GM19468 (cell line): Measurements from ENCODE around the gene FHL3.
A peak's percentile ranks its signal among the peaks of the same experiment; 100 is the strongest.

Source experiments
- ATAC-seq: cut with Tn5 transposase; IDR thresholded peaks from one replicate; pipeline ENCODE4 v1.9.1; 2021; ENCODE audit warnings: mild to moderate bottlenecking, moderate library complexity, moderate number of reproducible peaks; ENCODE audit not compliant: unreplicated experiment; ENCODE audit errors: extremely low read depth

Gene FHL3

GRCh38 chr1:38014724-38015424 is 9.6 kb upstream of the FHL3 start:
- ATAC-seq = no peak

GRCh38 chr1:38014171-38014570 is 8.9 kb upstream of the FHL3 start:
- no peak for ATAC-seq

GRCh38 chr1:38013227-38013622 is 7.9 kb upstream of the FHL3 start:
- ATAC-seq = no peak

- peak; percentile 91 for ATAC-seq
These were observed 7.3 kb upstream of the FHL3 start, which contains the start of gene UTP11 for GRCh38 chr1:38012363-38013226. TSS of gene UTP11 (plus strand) at chr1:38012734. CDS start at chr1:38012803, 69 bp downstream.

GRCh38 chr1:38009841-38010180 is 4.5 kb upstream of the FHL3 start:
- no peak for ATAC-seq

GRCh38 chr1:38009088-38009840 is 4.0 kb upstream of the FHL3 start:
- no peak for ATAC-seq

- no peak for ATAC-seq
These were observed 904 bp upstream of the FHL3 start for GRCh38 chr1:38006008-38006828.

- no peak for ATAC-seq
These were observed 818 bp downstream of the FHL3 start for GRCh38 chr1:38004284-38005108.

GRCh38 chr1:38003261-38004250 is 1.8 kb downstream of the FHL3 start:
- no peak for ATAC-seq

GRCh38 chr1:38000529-38001455 is 4.5 kb downstream of the FHL3 start:
- no peak for ATAC-seq

GRCh38 chr1:38000233-38000528 is 5.1 kb downstream of the FHL3 start:
- no peak for ATAC-seq

GRCh38 chr1:37999430-38000232 is 5.7 kb downstream of the FHL3 start:
- ATAC-seq = no peak

- ATAC-seq = no peak
These were observed 6.3 kb downstream of the FHL3 start for GRCh38 chr1:37998913-37999429.

GRCh38 chr1:37998089-37998808 is 7.1 kb downstream of the FHL3 start:
- ATAC-seq = no peak

- ATAC-seq = no peak
These were observed 7.8 kb downstream of the FHL3 start for GRCh38 chr1:37997256-37998088.
